IPS-15b (cell line): ENCODE results near the gene TMEM161A.
"Not testable (repeated sequence)": the region's sequence is repeated elsewhere in the genome, so short reads cannot be mapped to it uniquely, and the experiment has no call there.

Source experiments
- H3K27me3 ChIP-seq: one replicate; pipeline ENCODE4 v1.6.1; 2013; ENCODE audit warnings: low read length; ENCODE audit not compliant: control insufficient read depth, insufficient read depth
- H3K36me3 ChIP-seq: one replicate; pipeline ENCODE4 v1.6.1; 2013; ENCODE audit warnings: low read length; ENCODE audit not compliant: control insufficient read depth, insufficient read depth
- H3K4me1 ChIP-seq: one replicate; pipeline ENCODE4 v1.6.1; 2013; ENCODE audit warnings: mild to moderate bottlenecking, low read length; ENCODE audit not compliant: control insufficient read depth, insufficient read depth
- H3K4me3 ChIP-seq: one replicate; pipeline ENCODE4 v1.5.1; 2013; ENCODE audit warnings: low read depth, low read length
- H3K9ac ChIP-seq: one replicate; pipeline ENCODE4 v1.6.1; 2013; ENCODE audit warnings: low read depth, mild to moderate bottlenecking, low read length
- H3K9me3 ChIP-seq: one replicate; pipeline ENCODE4 v1.6.1; 2013; ENCODE audit warnings: mild to moderate bottlenecking, low read length; ENCODE audit not compliant: control insufficient read depth, insufficient read depth

Gene TMEM161A

DNA sequence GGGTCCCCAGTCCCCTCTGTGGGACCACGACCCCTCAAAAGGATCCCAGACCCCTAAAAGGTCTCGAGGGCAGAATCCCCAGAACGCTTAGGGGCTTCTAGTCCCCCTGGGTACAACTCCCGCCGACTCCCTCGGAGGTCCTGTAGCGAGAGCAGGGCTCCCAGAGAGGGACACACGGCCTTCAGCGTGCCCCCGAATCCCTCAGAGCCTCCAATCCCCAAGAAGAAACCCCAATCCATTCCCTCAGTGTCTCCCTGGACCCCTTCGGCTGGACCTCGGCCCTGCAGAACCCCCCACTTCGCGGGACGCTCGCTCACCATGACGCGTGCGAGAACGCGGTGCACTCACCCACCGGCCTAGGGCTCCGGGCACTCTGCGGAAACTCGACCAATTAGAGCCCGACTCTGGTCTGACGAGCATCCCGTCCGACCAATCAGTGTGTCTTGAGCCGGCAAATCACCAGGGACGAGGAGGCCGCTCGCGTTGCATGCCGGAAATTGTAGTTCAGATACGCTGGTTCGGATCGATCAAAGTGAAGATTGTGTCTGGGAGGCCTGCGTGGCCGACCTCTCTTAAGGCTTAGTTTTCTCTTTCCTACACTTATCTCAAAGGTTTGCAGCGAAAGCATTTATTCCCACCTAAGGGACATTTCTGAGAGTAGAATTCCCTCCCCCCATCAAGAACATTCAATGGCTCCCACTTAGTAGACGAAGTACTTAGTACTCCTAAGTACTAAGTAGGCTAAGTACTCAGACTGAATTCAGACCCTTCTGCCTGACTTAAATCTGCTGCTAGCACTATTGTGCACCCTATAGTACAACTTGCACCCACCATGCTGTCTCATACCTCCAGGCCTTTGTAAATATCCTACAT, at the start of gene TMEM161A:
Gene TMEM161A, minus strand, starts transcription at position 370 of the 873 bp plus-strand sequence. Its CDS starts 50 bp downstream, at position 320.
- H3K4me3 ChIP-seq: peak within 1 kb of the TSS; percentile 89
- no peaks in the 10 kb centered on the region for H3K4me1 ChIP-seq
- no peaks in the 10 kb centered on the region for H3K36me3 ChIP-seq
- H3K9me3 ChIP-seq: no peaks in the 10 kb centered on the region
- peaks cover 11% of the 10 kb centered on the region for H3K27me3 ChIP-seq
- peak within 1 kb of the TSS; percentile 90 for H3K9ac ChIP-seq

DNA sequence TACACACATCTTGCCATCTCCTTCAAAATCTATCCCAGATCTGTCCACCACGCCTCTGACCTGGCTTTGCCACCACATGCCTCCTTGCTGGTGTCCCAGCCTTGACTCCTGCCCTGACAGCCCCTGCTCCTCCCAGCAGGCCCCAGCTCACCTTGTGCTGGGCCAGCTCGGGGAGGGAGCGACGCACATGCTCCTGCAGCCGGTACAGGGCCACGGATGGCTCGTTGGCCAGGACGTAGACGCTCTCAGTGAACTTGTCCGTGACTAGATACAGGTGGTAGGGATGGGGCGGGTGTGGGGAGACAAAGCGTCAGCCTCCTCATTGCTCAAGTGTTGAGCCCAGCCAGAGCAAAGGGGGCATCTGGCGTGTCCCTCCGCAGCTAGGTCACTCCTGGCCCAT, 48.5 kb upstream of the TMEM161A start:
- no peaks in the 10 kb centered on the region for H3K4me1 ChIP-seq
- H3K4me3 ChIP-seq: no peak overlapping the region
- peaks cover 13% of the 10 kb centered on the region for H3K36me3 ChIP-seq

DNA sequence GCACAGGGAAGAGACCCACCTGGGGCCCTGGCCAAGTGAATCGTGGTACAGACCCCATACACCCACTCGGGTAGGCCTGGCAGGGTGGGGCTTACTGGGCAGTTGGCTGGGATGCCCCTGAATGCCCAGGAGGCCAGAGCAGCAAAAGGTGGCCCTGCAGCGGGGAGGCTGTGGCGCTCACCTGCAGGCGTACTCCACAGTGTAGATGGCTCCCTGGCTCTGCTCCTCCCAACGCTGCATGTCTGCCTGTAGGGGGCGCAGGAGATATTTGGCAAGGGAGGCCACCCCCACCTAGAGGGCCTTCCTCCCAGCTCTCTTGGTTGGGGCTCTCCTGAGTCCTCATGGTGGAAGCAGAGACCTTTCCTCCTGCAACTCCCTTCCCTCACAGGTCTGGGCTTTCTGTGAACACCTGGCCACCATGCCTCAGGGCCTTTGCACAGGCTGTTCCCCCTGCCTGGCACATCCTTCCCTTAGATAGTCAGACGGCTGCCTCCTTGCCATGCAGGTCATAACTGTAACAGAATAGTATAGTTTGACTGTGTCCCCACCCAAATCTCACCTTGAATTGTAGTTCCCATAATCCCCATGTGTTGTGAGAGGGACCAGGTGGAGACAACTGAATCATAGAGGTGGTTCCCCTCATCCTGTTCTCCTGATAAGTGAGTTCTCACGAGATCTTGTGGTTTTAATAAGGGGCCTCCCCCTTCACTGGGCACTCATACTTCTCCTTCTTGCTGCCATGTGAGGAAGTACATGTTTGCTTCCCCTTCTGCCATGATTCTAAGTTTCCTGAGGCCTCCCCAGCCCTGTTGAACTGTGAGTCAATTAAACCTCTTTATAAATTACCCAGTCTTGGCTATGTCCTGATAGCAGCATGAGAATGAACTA, 47.8 kb upstream of the TMEM161A start:
- Histone ChIP-seq H3K9ac (no peak overlapping the region), H3K4me3 (no peak overlapping the region), H3K36me3 (peaks cover 15% of the 10 kb centered on the region)

More for the DNA sequence above, 48.5 kb upstream of the TMEM161A start:
- Histone ChIP-seq H3K9ac (no peak overlapping the region), H3K27me3 (no peaks in the 10 kb centered on the region), H3K9me3 (no peaks in the 10 kb centered on the region)

DNA sequence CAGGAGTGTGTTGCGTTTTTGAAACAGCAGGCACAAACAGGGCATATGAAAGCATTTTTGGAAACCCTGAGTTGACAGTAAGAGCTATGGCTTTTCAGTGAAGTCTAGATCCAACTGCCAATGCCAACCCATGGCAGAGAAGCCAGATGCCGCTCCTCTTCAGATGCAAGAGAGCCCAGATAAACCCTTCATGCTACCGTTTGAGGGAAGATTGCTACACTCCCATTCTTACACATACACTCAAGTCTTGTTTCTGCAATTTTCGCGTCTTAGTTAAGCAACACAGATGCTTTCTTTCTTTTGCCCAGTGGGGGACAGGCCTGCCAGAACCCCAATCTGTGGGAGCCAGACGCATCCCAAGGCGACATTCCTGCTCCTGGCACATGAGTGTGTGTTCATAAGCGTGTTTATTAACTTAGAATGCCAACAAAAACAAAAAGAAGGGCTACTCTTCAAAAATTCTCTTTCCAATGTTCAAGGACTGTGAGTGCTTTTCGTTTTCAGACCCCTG, 43.3 kb upstream of the TMEM161A start:
- Histone ChIP-seq H3K9me3 (no peaks in the 10 kb centered on the region), H3K4me1 (no peaks in the 10 kb centered on the region), H3K36me3 (peaks cover 15% of the 10 kb centered on the region), H3K4me3 (no peak overlapping the region), H3K9ac (no peak overlapping the region), H3K27me3 (no peaks in the 10 kb centered on the region)

More for the DNA sequence above, 47.8 kb upstream of the TMEM161A start:
- Histone ChIP-seq H3K4me1 (no peaks in the 10 kb centered on the region), H3K27me3 (no peaks in the 10 kb centered on the region), H3K9me3 (no peaks in the 10 kb centered on the region)

DNA sequence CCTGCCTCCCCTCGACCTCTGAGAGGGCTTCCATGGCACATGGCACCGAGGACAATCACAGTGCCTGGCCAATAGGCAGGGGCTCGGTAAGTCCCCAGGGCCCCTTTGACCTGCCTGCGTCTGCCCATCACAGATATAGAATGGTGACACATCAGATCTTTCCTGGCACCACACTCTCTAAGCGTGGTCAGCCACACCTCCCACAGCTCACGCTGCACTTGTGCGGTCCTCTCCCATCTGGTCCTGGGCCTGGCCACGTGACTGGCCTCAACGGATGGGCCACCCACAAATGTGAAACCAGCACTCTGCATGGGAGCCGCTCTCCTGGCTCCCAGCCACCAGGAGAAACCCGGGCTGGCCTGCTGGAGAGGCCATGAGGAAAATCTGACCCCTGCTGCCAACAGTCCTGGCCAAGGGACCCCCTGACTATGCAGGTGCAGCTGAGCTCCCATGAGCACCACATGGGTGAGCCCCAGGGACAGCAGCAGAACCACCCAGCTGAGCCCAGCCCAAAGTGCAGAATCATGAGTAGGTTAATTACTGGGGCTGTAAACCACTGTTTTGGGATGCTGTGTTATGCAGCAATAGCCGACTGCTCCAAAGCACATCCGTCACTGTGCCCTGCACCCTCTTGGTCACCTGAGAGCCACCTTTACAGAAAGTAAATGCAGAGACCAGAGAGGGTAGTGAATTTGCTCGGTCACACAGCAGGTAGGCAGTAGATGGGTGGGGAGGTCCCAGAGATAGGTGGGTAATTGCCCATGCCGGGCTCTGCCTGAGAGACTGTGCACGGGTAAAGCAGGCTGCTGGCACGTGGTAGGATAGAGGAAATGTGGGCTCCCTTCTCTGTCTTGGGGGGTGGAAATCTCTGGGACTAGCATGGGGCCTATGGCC, 41.5 kb upstream of the TMEM161A start:
- Histone ChIP-seq H3K9ac (no peak overlapping the region), H3K4me3 (no peak overlapping the region), H3K27me3 (no peaks in the 10 kb centered on the region), H3K4me1 (no peaks in the 10 kb centered on the region), H3K9me3 (no peaks in the 10 kb centered on the region), H3K36me3 (peaks cover 13% of the 10 kb centered on the region)

DNA sequence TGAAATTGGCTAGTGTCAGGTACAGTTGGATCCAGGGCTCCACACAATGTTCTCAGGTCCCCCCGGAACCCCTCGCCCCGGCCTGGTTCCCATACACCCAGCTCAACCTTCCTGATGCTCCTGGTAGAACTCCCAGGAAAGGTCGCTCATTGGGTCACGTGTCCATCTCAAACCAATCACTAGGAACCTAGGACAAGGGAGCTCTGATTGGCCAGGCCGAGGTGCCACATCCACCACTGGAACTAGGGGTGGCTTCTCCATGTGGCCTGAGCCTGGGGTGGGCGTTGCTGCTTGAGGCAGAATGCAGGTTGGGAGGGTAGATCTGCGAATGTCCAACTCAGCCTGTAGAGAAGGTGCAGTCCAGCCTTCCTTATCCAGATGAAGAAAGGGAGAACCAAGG, 38.7 kb upstream of the TMEM161A start:
- H3K4me3 ChIP-seq: no peak overlapping the region

DNA sequence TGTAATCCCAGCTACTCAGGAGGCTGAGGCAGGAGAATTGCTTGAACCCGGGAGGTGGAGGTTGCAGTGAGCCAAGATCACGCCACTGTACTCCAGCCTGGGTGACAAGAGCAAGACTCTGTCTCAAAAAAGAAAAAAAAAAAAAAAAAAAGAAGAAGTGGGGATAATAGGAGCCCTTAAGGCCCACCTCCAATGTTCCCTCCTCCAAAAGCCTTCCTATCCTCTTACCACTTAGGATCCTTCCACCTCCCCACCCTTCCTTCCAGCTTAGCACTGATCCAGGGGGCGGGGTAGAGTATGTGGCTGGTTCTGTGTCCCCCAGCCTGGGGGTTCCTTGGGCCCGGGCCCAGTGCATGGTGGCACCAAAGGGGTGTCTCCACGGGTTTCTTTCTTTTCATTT, 35.0 kb upstream of the TMEM161A start:
- not testable (repeated sequence) for H3K4me1 ChIP-seq, H3K9ac ChIP-seq, H3K4me3 ChIP-seq, H3K36me3 ChIP-seq, H3K9me3 ChIP-seq
- peaks cover 20% of the 10 kb centered on the region for H3K27me3 ChIP-seq

More for the DNA sequence above, 38.7 kb upstream of the TMEM161A start:
- no peaks in the 10 kb centered on the region for H3K9me3 ChIP-seq
- no peak overlapping the region for H3K9ac ChIP-seq
- peaks cover 6% of the 10 kb centered on the region for H3K36me3 ChIP-seq
- H3K27me3 ChIP-seq: no peaks in the 10 kb centered on the region
- H3K4me1 ChIP-seq: peaks cover 3% of the 10 kb centered on the region

DNA sequence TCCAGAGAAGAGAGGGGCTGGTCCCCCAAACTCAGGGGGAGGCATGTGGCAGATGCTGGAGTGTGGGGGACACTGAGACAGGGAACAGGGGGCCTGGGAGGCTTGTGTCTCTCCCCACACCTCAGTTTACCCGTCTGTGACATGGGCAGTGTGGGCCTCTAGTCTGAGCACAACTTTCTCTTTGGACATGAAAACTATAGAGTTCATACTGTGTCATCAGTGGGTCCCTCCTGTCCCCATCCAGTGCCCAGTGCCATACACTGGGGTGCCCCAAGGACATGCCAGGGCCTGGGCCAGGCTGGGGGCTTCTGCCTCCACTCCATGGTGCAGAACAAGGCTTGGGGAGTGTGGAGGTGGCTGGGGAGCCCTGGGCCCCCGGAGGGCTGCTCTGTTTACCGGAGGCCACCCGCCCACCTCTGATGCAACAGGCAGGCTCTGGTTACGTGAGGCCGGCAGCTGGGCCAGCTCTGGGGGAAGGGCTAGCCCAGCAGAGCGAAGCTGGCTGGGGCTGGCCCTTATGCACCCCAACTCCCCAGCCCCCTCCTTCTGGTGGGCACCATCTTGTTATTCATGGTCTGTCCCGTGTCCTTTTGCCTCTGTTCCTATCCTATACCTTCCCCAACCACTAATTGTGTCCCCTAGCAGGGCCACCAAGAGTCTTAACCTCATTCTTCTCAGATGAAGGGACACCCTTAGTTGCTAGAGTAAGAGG, 33.7 kb upstream of the TMEM161A start:
- H3K9me3 ChIP-seq: no peaks in the 10 kb centered on the region
- peaks cover 8% of the 10 kb centered on the region for H3K4me1 ChIP-seq
- no peak overlapping the region for H3K4me3 ChIP-seq
- H3K36me3 ChIP-seq: no peaks in the 10 kb centered on the region
- H3K27me3 ChIP-seq: peaks cover 23% of the 10 kb centered on the region
- H3K9ac ChIP-seq: no peak overlapping the region

DNA sequence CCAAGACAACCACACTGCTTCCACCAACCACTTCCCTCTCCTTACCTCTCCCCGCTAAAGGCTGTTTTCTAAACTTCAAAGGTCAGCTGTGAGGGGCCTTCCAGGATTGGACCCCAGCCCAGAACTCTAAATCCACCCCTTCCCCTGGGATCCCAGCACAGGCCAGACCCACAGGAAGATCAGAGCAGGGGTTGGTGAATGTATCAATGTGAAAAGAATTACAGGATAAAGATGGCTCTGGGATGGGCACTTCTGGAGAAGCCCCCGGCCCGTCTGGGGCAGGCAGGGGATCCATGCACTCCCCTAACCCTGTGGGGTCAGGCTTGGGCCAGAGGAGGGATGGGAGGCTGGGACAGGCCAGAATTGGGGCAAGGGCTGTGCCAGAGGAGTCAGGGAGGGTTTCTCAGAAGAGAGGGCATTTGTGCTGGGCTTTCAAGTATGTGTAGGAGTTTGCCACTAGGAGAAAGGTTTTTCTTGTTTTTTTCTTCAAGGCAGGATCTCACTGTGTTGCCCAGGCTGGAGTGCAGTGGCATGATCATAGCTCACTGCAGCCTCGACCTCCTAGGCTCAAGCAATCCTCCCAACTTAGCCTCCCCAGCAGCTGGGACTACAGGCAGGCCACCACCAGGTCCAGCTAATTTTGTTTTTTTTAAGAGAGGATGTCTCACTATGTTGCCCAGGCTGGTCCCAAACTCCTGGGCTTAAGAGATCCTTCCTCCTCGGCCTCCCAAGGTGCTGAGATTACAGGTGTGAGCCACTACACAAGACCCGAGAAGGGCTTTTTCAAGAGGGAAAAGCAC, 32.8 kb upstream of the TMEM161A start:
- no peak overlapping the region for H3K9ac ChIP-seq
- peaks cover 23% of the 10 kb centered on the region for H3K27me3 ChIP-seq
- no peaks in the 10 kb centered on the region for H3K36me3 ChIP-seq
- H3K4me3 ChIP-seq: peak overlapping the region; percentile 53
- H3K9me3 ChIP-seq: no peaks in the 10 kb centered on the region
- H3K4me1 ChIP-seq: peaks cover 8% of the 10 kb centered on the region
